GM19043 (cell line): ENCODE measurements around the gene C11orf68.

ENCODE experiments used
- ATAC-seq: cut with Tn5 transposase; IDR thresholded peaks from one replicate; pipeline ENCODE4 v1.9.1; 2021; ENCODE audit warnings: low read depth; ENCODE audit not compliant: unreplicated experiment

C11orf68 gene

GRCh38 chr11:65916391-65916790 lies 2.5 kb downstream of the C11orf68 start:
- no peak for ATAC-seq

- no peak for ATAC-seq
Observed at GRCh38 chr11:65915821-65916251, 3.0 kb downstream of the C11orf68 start.

GRCh38 chr11:65915101-65915820 lies 3.6 kb downstream of the C11orf68 start:
- no peak for ATAC-seq

GRCh38 chr11:65912845-65913244 lies 6.0 kb downstream of the C11orf68 start:
- ATAC-seq = no peak

GRCh38 chr11:65911682-65912568 lies 6.9 kb downstream of the C11orf68 start:
- no peak for ATAC-seq

GRCh38 chr11:65907878-65908277 lies 11.0 kb downstream of the C11orf68 start:
- ATAC-seq = no peak

GRCh38 chr11:65906602-65907001 lies 12.3 kb downstream of the C11orf68 start:
- no peak for ATAC-seq

GRCh38 chr11:65903715-65904114 lies 15.1 kb downstream of the C11orf68 start:
- no peak for ATAC-seq

- ATAC-seq = no peak
Observed at GRCh38 chr11:65903068-65903481, 15.8 kb downstream of the C11orf68 start.

GRCh38 chr11:65900899-65901180 lies 18.0 kb downstream of the C11orf68 start:
- no peak for ATAC-seq

- ATAC-seq = peak; percentile 70
Observed at GRCh38 chr11:65900125-65900898, 18.6 kb downstream of the C11orf68 start, which contains the start of gene FOSL1. Gene FOSL1, minus strand, starts transcription at chr11:65900388. Its CDS starts 49 bp downstream, at chr11:65900339.

- ATAC-seq = no peak
Observed at GRCh38 chr11:65899356-65900124, 19.3 kb downstream of the C11orf68 start.

GRCh38 chr11:65898656-65899355 lies 20.1 kb downstream of the C11orf68 start:
- no peak for ATAC-seq

GRCh38 chr11:65897020-65897471 lies 21.8 kb downstream of the C11orf68 start:
- no peak for ATAC-seq

- no peak for ATAC-seq
Observed at GRCh38 chr11:65896034-65896999, 22.5 kb downstream of the C11orf68 start.

- ATAC-seq = no peak
Observed at GRCh38 chr11:65895482-65895981, 23.3 kb downstream of the C11orf68 start.

GRCh38 chr11:65894034-65894591 lies 24.7 kb downstream of the C11orf68 start:
- ATAC-seq = no peak
